Stimulated activated CD4-positive, alpha-beta T cell treated with anti-CD3 and anti-CD28 coated beads, Interleukin-4, amount 100 ng/mL, for 1 hour (primary cell): ENCODE results near the gene SGSH.

Experiments
- DNase-seq: peaks from one replicate; pipeline ENCODE4 v3.0.0-alpha.2; 2020

The SGSH gene

GRCh38 chr17:80225230-80225629, 5.1 kb upstream of the SGSH start:
- no peak for DNase-seq

DNA sequence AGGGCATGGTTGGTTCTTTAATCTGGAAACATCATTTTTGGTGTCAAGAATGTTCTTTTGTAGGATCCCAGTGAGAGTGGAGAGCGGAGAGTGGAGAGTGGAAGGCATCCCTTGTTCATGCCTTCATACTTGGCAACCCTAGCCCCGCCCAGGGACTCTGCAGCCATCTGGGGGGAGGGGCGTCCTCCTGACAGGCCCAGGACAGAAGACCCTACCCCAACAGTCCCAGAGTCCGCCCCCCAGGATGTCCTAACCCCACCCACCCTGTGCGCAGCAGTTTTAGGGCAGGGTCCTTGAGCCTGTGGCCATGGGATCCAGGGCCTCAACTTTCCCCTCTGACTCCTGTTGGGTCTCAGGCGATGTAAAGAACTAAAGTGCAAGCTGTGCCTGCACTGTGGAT, 4.5 kb upstream of the SGSH start:
- DNase-seq = no peak

DNA sequence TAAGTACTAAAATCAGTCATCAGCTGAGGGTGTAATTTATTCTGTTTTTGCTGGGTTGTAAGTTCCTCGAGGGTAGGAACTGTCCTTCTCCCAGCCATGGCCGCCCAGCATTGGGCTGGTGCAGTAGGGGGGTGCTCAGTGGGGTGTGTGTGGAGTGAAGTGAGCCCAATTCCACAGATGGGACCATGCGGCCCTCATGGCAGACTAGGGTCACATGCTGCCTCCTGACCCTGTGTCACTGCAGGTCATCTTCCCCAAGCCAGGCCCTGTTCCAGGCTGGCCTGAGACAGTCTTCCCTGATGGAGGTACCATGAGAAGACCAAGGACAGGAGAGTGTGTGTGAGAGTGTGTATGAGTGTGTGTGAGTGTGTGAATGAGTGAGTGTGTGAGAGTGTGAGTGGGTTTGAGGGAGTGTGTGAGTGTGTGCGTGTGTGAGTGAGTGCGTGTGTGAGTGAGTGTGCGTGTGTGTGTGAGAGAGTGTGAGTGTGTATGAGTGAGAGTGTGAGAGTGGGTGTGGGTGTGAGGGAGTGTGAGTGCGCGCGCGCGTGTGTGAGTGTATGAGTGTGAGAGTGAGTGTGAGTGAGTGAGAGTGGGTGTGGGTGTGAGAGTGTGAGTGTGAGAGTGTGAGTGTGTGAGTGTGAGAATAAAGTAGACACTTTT, 3.8 kb upstream of the SGSH start:
- no peak for DNase-seq

GRCh38 chr17:80223142-80223815, 3.1 kb upstream of the SGSH start:
- DNase-seq = no peak

DNA sequence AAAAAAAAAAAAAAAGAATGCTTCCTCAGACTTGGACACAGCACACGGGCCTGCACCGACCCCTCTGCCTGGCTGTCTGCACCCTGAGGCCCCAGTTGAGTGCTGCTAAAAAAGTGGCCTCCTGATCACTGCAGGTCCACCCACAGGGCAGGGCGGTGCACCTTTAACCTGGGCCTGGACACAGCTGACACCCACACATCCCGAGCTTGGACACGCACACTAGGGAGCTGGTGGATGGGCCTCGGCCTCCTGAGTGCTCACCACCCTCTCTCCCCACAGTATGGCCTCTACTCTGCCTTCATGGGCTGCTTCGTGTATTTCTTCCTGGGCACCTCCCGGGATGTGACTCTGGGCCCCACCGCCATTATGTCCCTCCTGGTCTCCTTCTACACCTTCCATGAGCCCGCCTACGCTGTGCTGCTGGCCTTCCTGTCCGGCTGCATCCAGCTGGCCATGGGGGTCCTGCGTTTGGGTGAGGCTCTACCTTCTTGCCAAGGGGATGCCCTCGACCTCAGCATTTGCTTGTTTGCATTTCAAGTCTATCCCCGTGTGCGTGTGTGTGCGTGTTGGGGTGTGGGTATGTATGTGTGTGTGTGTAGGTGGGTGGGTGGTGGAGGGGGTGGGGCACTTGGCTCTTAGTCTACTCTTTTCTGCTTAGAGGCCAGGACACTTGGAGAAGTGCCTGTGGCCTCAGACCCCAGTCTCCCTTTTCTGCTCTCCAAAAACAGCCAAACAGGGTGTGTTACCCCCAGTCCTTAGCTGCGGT, 2.4 kb upstream of the SGSH start:
- no peak for DNase-seq

DNA sequence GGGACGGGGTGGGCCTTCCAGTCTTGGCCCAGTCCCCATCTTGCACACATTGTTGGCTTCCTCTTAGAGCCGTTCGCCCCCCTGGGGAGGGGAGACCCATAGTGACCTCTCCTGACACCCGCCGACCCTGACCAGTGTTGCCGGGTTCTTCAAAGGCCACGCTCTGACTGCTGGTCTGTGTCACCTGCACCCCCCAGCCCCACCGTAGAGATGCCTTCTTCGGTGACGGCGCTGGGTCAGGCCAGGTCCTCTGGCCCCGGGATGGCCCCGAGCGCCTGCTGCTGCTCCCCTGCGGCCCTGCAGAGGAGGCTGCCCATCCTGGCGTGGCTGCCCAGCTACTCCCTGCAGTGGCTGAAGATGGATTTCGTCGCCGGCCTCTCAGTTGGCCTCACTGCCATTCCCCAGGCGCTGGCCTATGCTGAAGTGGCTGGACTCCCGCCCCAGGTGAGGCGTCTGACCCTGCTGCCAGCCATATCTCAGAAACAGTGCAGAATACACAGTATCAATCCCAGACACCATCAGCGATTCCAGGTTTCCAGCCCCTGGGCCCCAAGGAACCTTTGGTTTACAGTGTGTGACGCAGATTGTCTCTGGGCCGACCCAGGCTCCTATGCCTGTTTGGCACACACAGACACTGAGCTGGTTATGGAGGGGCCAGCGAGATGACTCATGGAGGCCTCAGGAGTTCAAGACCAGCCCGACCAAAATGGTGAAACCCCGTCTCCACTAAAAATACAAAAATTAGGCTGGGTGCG, 1.4 kb upstream of the SGSH start:
- no peak for DNase-seq

- DNase-seq = peak; percentile 22
Measured at GRCh38 chr17:80220736-80221215, 643 bp upstream of the SGSH start.

DNA sequence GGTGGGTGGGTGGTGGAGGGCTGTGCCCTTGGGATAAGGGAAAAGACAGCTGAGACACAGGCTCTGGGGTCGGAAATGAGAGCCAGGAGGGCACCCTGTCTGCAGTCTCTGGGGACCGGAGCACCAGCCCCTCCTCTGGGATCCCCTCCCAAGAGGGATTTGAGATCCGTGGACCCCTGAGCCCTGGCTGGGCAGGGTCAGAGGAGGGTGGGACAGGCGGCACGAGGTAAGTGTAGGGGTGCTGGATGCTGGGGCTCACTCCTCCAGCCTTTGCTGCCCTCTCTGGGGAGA, 425 bp downstream of the SGSH start:
- no peak for DNase-seq

DNA sequence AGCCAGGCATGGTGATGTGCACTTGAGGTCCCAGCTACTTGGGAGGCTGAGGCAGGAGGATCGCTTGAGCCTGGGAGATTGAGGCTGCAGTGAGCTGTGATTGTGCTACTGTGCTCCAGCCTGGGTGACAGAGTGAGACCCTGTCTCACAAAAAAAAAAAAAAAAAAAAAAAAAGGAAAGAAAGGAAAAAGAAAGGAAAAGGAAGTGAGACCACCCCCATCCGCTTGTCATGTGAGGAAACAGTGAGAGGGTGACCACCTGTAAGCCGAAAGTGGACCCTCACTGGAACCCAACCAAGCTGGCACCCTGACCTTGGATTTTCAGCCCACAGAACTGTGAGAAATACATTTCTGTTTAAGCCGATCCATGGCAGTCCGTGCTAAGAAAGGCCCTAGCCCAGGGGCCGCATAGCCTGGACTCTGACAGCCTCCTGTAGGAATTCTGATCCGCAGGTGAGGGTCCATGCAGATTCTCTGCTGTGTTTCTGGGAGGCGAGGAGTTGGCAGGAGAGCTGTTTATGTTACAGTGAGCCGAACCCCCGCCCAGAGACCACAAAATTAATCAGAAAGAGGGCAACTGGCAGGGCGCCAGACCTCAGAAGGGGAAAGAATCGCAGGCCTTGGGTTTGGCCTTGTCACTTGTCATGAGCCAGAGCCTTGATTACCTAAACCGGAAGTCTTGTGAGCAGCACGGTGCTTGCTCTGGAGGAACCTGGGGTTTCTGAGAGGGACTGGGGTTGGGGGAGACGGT, 945 bp downstream of the SGSH start:
- peak; percentile 92 for DNase-seq

GRCh38 chr17:80218391-80218790, 1.7 kb downstream of the SGSH start:
- no peak for DNase-seq

- no peak for DNase-seq
Measured at GRCh38 chr17:80217703-80218362, 2.3 kb downstream of the SGSH start.

- no peak for DNase-seq
Measured at GRCh38 chr17:80216473-80217456, 3.4 kb downstream of the SGSH start.

GRCh38 chr17:80214878-80215210, 5.3 kb downstream of the SGSH start:
- DNase-seq = no peak

- no peak for DNase-seq
Measured at GRCh38 chr17:80214012-80214877, 5.9 kb downstream of the SGSH start.

DNA sequence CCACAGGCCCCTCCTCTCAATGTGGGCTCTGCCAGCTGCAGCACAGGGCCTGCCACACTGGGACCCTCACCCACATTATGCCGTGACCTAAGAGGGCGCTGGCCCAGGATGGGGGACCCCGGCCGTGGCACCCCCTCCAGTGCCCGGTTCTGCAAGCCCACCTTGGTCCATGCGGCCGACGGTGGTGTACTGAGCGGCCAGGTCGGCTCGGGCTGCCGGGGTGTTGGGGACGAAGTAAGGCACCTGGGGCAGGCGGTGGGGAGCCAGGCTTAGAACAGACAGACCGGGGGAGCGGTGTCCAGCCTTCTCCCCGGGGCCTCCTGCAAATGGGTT, 6.5 kb downstream of the SGSH start:
- no peak for DNase-seq

GRCh38 chr17:80212962-80213642, 7.0 kb downstream of the SGSH start:
- DNase-seq = no peak

DNA sequence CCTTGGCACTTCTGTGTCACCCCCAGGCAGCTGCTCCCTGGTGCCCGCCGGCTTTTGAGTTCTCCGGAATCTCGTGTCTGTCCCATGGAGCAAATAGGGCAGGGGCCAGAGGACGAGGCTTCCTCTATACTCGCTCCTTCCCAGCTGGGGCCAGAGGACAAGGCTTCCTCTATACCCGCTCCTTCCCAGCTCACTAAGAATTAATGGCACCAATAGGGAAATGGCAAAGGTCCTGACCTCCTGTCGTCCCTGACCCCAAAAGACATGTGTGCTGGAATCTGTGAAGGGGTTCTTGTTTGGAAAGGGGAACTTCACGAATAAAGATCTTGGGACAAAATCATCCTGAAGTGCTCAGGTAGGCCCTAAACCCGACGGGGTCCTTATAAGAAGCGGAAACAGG, 7.6 kb downstream of the SGSH start:
- no peak for DNase-seq

DNA sequence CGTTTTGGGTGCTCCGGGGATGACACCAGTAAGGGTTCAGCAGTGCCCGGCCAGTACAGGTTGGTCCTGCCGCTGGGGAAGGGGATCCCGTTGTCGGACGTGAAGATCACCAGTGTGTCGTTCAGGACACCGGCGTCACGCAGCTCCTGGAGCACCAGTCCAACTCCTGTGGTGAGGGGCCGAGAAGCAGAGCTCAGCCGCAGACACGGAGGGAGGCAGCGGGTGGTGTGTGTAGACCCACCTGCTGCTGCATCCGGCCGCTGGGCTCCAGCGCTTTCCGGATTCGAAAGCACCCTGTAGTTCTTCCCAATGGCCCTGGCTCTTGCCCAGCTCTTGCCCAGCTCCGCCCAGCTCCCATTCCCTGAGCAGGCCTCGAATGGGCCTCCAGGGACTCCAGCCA, 8.0 kb downstream of the SGSH start:
- DNase-seq = no peak

GRCh38 chr17:80210348-80211108, 9.6 kb downstream of the SGSH start:
- no peak for DNase-seq
